Astrocyte of the spinal cord (primary cell): ENCODE results near the gene LPAR5.

Source experiments
- DNase-seq: peaks from one replicate; pipeline ENCODE4 v3.0.0; 2011; ENCODE audit warnings: low read depth, low spot score
- H3K4me3 ChIP-seq: 2 replicates; pipeline ENCODE4 v1.5.1; 2011; ENCODE audit warnings: low read depth, mild to moderate bottlenecking, low read length, moderate library complexity
- in situ Hi-C: cut with HindIII; loops from 2 replicates; pipeline ENCODE4 v1.10.0; 2017; ENCODE audit warnings: low sequenced_read_pairs
- TF ChIP-seq, protein P1 (sequence below): IDR thresholded peaks from 2 replicates; pipeline ENCODE4 v1.5.1; 2012; ENCODE audit warnings: low read depth, mild to moderate bottlenecking, low read length, inconsistent platforms

The LPAR5 gene

DNA sequence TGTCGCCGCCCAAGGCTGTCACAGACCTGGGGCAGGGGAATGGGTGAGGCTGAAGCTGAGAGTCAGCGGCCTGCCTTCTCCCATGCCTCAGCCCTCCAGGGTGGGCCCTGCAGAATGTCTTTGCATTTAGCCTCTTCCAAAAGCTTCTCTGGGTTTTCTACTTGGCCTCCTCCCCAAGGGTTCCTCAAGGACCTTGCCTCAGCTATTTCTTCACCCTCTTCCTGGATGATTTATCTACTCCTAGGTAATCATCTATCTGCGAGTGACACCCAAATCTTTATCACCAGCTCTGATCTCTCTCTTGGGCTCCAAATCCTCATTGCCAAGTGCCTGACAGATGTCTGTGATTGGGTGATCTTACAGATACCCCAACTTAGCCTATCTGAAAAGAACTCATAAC lies 4.7 kb upstream of the LPAR5 start:
- in situ Hi-C loops = no loop called here
- TF ChIP-seq, protein P1, sequence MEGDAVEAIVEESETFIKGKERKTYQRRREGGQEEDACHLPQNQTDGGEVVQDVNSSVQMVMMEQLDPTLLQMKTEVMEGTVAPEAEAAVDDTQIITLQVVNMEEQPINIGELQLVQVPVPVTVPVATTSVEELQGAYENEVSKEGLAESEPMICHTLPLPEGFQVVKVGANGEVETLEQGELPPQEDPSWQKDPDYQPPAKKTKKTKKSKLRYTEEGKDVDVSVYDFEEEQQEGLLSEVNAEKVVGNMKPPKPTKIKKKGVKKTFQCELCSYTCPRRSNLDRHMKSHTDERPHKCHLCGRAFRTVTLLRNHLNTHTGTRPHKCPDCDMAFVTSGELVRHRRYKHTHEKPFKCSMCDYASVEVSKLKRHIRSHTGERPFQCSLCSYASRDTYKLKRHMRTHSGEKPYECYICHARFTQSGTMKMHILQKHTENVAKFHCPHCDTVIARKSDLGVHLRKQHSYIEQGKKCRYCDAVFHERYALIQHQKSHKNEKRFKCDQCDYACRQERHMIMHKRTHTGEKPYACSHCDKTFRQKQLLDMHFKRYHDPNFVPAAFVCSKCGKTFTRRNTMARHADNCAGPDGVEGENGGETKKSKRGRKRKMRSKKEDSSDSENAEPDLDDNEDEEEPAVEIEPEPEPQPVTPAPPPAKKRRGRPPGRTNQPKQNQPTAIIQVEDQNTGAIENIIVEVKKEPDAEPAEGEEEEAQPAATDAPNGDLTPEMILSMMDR = no peak
- H3K4me3 ChIP-seq = no peak overlapping the region
- DNase-seq = no peak

DNA sequence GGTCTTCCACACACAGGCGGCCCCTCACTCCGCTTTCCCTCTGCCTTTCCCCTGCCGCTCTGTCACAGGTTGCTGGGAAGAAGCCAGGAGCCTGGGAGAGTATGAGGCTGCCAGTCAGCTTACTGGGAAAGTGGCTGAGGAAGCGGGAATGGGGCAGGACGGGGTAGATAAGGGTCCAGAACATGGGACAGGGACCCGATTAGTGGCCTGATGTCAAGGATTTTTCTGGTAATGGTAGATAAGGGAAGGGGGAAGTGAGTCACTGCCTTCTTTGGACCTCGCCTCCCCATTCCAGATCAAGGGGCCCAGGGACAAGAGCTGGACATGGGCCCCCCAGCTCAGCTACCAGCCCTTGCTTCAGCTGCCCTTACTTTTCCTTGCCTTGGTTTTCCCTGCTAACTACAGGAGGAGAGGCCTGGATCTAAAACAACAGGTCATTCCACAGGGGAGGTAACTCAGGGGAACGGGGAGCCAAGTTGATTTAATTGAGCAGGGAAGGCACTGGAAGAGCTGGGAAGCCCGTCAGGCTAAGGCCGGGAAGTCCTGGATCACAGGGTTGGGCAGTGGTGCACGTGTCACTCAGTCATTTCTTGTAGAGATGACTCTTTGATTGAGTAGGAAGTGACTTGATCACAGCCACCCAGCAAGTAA lies 3.5 kb upstream of the LPAR5 start:
- H3K4me3 ChIP-seq = no peak overlapping the region
- TF ChIP-seq, protein P1 = no peak
- in situ Hi-C loops = no loop called here
- DNase-seq = no peak

DNA sequence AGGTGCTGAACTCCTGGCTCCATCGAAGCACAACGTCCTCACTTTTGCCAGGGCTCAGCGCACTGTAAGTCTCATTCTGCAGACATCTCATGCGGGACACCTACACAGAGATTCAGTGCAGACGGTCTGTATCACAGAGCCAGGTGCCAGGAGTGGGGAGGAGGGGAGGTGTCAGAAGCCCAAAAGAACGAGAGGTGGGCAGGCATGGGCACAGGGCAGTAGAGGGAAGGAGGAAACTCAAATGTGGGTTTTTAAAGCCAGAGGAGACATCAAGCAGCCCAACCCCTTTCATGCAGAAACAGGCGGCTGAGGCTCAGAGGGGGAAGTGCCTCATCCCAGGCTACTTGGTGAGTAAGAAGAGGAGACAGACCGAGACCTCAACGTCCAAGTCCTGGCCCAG lies 2.5 kb upstream of the LPAR5 start:
- no peak for DNase-seq
- H3K4me3 ChIP-seq = no peak overlapping the region
- in situ Hi-C loops = no loop called here
- TF ChIP-seq, protein P1 = no peak

DNA sequence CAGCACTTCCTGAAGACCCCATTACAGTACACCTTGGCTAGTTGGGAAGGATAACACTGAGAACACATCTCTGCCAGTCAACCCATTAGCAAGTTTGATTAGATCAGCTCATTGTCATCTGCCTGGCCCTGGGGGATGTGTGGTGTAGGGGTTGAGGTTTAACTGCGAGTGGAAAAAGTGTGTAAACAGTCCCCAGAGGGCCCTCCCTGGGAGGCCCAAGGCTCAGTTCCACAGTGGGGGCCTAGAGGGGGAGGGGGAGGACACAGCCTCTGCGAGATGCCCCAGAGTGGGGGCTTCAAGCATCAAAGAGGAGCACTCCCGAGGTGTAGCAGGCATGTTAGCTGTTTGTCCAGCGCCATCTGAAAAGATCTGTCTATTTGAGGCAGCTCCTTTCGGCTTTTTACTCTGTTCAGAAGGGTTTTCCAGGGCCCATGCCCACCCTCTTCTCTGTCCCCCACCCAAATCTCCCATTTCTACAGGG lies 344 bp downstream of the LPAR5 start:
- TF ChIP-seq, protein P1 = no peak
- no peak for DNase-seq
- H3K4me3 ChIP-seq = no peak overlapping the region
- in situ Hi-C loops = no loop called here

DNA sequence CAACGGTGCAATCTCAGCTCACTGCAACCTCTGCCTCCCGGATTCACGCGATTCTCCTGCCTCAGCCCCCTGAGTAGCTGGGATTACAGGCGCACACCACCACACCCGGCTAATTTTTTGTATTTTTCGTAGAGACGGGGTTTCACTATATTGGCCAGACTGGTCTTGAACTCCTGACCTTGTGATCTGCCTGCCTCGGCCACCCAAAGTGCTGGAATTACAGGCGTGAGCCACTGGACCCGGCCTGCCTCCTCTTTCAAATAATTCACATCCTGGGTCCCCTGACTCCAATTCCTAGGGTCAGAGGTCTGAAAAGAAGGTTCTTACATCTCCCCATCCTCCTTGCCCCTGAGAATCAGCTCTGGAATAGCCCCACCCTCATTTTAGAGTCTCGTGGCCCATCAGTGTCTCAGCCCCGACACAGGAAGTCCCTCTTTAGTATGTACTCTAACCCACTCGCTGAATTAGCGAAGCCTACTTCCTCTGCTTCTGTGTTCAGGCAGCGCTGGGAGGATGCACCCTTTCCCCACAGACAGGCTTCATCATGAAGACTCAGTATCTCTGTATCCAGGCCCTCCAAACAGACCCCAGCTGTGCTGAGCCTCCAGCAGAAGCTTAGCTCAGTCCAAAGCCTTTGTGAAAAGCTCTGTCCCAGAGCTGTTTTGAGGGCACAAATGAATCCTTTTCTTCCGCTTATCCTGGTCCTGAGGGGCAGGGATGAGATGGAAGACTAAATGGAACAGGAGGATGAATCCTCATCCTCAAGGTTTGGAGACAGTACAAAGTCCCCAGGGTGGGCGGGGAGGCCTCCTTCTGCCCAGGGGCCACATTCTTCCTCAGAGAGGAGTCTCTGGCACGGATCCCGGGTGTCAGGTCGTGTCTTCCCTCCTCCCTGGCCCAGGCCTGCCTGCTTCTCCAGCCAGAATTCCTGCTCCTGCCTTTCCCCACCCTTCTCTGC lies 3.5 kb downstream of the LPAR5 start:
- no peak for DNase-seq
- TF ChIP-seq, protein P1 = no peak
- H3K4me3 ChIP-seq = no peak overlapping the region
- in situ Hi-C loops = no loop called here

DNA sequence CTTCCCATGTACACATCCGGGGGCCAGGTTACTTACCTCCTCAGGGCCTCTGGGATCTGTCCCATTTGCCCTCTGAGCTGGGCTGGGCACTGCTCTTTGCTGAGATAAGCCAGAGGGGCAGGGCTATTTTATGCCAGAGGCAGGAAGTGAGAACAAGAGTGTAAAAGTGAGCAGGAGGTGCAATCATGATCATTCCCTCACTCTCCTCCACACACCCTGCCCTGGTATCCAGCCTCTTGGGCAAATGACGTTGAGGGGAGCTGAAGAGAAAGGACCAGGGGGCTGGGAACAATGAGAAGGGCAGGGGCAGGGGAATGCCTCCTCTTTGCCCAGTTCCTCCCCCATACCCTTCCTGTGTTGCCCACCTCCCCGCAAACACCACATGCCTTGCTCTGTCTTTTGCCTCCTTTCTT lies 4.2 kb downstream of the LPAR5 start:
- in situ Hi-C loops = no loop called here
- TF ChIP-seq, protein P1 = no peak
- no peak overlapping the region for H3K4me3 ChIP-seq
- DNase-seq = no peak
